IMR-90 (cell line): ENCODE results near the gene PPP2R5A.

Experiments used
- CTCF ChIP-seq: conservative IDR thresholded peaks from 2 replicates; pipeline ENCODE4 v1.5.1; 2012; ENCODE audit warnings: mild to moderate bottlenecking, low read depth, low read length, improper control_type of control experiment
- POLR2A ChIP-seq: IDR thresholded peaks from 2 replicates; pipeline ENCODE4 v1.6.1; 2012; ENCODE audit warnings: mild to moderate bottlenecking, low read depth, low read length
- RAD21 ChIP-seq: IDR thresholded peaks from 2 replicates; pipeline ENCODE4 v1.6.1; 2012; ENCODE audit warnings: low read length, improper control_type of control experiment
- USF2 ChIP-seq: fragments of 150-350 bp; IDR thresholded peaks from 2 replicates; pipeline ENCODE4 v1.6.1; 2017; ENCODE audit warnings: mild to moderate bottlenecking, antibody characterized with exemption, low read length, low read depth

DNA sequence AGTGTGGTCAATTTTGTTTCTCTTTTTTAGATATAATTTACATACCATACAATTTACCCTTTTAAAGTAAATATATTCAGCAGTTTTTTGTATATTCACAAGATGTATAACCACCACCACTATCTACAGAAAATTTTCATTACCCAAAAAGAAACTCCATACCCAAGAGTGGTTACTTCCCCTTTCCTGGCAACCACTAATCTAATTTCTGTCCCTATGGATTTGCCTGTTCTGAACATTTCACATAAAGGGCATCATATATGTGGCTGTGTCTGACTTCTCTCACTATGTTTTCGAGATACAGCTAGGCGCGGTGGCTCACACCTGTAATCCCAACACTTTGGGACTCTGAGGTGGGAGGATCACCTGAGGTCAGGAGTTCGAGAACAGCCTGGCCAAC is 115.8 kb downstream of the PPP2R5A start:
- TF ChIP-seq CTCF, result no peak
- no peak for TF ChIP-seq POLR2A
- no peak for TF ChIP-seq RAD21
- no peak for TF ChIP-seq USF2
